ENCODE data around the gene TLCD5.
A peak's percentile ranks its signal among the peaks of the same experiment; 100 is the strongest.

The TLCD5 gene

DNA sequence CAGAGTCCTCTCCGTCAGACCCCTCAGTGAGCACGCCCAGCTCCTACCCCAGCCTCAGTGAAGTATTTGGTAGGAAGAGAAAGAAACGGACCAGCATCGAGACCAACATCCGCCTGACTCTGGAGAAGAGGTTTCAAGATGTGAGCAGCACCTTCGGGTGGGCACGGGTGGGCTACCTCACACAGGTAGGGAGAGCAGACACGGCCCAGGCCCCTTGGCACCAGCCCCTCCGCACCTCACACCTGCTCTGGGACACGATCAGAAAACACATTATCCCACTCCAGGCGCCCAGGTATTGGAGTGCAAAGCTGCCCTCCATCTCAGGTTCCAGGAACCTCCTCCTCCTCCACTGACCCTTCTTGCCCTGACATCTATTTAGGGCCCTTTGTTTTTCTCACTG is 17.6 kb upstream of the TLCD5 start:
- no peak for DNase-seq (ENCODE audit: low read depth, low spot score)

DNA sequence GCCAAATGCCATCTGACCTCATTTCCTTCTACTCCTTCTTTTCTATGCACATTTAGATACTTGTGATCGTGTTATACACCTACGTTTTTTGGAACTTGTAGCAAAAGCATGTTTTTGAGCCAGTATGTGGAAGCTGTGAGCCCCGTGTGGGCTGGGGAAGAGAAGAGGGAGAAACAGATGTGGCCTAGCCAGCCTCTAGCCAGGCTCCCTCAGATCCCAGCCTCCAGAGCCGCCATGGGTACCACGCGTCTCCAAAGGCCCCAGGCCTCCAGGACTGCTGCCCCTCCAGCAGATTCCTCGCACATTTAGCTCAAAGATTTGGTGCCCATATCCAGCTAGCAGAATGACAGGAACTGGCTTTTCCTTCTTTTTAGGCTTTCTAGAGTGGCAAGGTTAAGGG is 17.0 kb upstream of the TLCD5 start:
- DNase-seq (ENCODE audit: low read depth, low spot score) = no peak

DNA sequence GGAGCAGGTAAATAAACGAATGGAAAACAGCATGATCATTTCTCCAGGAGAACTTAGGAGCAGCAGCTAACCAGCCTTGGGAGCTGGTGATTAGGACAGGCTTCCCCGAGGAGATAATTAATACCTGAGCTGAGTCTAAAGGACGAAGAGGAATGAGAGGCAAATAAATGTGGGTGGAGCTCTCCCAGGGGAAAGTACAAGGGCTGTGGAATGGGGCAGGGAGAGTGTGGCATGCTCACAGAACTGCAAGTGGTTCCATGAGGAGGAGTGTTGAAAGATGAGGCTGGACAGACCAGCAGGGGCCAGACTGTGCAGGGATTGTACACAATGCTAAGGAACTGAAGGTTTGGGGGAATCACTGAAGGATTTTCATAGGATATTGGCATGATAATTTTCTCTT is 14.2 kb upstream of the TLCD5 start:
- no peak for DNase-seq (ENCODE audit: low read depth, low spot score)

DNA sequence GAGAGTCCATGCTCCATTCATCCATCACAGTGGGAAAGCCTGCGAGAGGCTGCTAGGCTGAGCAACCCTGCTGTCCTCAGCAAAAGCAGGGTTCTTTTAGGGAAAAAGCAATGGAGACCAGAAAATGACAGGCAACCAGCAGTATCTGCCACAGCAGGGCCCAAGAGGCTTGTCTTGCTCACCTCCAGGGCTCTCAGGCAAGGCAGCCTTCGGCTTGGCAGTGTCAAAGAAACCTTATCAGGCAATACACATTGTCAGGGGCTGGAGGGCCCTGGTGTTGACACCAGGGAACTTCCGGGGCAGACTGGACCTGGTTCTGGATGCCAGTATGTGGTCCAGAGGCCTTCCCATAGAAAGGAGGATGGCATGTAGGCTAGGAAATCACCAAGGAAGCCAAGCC is 10.2 kb upstream of the TLCD5 start:
- DNase-seq (ENCODE audit: low read depth, low spot score) = no peak

DNA sequence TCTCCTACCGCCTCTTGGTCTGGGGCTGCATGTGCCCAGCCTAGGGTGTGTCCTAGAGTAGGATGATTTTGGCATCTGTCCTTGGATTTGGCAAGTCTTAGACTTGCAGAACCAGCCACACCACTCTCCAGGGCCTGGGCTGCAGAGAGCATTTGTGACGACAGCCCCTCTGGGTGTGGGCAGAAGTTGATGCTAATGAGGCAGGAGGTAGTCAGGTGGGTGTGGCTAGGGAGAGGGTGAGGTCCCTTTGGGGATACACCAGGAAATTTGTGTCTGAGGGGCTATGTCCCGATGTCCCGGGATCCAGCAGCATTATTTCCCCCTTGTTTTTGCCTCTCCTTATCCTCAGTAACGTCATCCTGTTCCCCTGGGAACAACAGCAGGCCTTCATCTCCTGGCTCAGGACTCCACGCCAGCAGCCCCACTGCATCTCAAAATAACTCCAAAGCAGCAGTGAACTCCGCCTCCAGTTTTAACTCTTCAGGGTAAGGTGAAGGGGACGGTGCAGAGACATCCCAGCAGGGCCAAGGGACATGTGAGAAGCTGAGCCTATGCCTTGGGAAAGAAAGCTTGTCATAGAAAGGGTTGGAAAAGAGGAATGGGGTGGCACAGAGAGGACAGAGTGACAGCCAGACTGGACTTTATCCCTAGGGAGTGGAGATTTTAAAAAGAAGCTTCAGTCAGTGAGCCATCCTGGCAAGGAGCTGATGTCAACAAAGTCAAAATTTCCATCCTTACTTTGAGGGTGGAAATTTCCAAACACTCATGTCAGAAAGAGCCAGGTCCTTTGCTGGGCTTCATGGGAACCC is 8.0 kb upstream of the TLCD5 start:
- DNase-seq (ENCODE audit: low read depth, low spot score) = no peak

DNA sequence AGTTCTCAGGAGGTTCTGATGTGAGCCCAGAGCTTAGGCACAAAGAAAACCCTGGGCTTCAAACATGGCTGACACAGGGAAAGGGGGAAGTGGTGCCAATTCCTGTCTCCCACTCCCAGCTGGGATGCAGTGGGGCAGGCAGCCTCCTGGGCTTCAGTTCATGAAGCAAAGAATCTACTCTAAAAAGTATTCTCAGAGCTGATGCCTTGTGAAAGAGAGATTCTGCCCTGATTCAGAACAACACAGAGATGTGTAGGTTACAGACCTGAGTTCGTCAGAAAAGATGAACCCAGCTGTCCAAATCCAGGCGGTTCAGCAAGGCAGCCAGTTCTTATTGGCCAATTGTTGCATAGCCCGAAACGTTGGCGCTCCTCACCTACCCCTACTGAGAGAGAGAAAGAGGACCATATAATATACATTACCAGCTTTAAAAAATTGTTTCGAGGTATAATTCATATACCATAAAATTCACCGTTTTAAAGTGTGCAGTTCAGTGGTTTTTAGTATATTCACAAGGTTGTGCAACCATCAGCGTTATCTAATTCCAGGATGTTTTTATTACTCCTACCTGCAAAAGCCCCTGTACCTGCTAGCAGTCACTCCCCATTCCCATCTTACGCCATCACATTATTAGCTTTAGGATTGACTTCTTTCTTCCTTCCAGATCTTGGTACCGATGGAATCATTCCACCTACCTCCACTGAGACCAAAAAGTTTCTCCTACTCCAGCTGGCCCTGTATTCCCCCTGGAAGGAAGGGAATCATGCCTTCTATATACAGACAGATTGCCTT is 7.2 kb upstream of the TLCD5 start:
- no peak for DNase-seq (ENCODE audit: low read depth, low spot score)

DNA sequence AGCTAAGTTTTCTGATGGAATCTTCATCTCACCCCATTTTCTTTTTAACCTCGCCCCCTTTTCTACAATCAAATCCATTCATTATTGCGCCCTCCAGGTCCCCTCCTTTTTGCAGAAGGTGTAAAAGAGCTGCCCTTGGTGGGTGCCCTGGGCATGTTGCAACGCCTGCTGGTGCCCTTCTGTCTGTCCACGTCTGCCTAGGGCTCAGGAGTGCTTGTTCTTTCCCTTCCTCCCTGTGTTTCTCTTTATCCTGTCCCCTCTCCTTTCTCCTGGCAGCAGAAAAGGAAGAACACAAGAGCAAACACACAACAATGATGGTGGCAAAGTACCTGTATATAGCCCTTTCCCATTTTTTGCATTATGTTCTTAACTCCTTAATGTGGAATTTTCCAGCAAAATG is 6.2 kb upstream of the TLCD5 start:
- no peak for DNase-seq (ENCODE audit: low read depth, low spot score)

DNA sequence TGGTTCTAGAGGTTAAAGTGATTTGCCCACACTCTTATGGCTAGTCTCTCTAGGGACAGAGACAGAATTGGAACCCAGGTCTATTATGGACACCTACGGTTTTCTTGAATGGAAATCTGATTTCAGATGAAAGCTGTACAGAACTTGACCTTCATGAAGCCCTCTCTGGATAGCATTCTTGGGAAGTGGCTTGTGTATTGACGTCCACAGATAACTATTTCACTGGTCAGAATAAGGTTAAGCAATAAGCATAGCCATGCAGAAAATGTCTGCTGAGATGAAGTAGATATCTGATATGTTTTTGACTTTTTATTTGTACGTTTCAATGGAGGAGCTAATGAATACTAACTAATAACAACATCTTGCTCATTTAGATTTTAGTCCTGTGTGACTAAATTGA is 1.1 kb downstream of the TLCD5 start:
- no peak for DNase-seq (ENCODE audit: low read depth, low spot score)

DNA sequence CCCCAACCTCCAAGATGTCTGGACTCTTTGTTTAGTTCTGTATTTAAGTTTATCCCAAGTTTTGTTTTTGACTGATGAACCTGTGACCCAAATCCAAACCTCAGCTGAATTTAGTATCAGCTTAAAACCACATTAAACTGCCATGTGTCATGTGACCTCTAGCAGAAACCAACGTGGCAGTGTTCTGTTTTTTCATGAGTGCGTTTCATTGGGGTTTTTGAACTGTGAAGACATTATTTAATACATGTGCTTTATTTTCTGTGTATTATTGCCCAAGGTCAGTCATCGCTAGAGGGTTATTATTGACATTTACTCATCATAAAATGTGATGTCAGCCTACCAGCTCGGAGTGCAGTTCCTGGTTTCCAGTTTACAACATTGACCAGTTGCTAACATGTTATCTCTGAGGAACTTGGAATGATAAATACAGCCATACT is 1.8 kb downstream of the TLCD5 start:
- no peak for DNase-seq (ENCODE audit: low read depth, low spot score)

DNA sequence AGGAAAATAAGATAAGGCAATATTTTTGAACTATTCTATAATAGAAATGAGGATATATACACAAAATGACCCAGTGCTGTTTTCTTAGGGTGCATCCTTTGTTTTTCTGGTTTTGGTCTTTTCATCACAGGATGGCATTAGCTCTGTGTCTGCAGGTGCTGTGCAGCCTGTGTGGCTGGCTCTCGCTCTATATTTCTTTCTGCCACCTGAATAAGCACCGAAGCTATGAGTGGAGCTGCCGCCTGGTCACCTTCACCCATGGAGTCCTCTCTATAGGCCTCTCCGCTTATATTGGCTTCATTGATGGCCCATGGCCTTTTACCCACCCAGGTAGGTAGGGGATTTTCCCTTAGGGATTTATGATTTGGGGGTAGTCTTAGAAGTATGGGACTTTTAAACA is 2.2 kb downstream of the TLCD5 start:
- DNase-seq (ENCODE audit: low read depth, low spot score) = no peak

DNA sequence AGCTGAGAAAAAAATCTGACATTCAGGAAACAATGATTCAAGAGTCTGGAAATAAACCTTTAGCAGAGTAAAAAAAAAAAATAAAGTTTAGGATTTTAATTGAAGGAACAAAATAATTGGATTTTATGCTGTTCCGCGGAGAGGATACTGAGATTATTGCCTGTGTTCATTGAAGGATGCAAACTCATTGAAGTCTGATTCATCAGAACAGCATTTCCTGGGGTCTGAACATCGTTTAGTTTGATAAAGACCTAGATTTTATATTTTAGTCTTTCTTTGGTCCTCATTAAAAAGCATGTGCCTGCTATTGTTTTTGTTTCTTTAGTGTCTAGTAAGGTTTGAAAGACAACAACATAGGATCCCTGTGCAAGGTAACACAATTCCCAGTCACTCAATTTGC is 4.5 kb downstream of the TLCD5 start:
- no peak for DNase-seq (ENCODE audit: low read depth, low spot score)

DNA sequence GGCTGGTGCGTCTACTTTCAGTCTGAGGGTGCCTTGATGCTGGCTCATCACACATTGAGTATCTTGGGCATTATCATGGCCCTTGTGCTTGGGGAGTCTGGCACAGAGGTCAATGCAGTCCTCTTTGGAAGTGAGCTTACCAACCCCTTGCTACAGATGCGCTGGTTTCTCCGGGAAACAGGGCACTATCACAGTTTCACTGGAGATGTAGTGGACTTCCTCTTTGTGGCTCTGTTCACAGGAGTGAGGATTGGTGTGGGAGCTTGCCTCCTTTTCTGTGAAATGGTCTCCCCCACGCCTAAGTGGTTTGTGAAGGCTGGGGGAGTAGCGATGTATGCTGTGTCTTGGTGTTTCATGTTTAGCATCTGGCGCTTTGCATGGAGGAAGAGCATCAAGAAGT is 4.9 kb downstream of the TLCD5 start:
- no peak for DNase-seq (ENCODE audit: low read depth, low spot score)

DNA sequence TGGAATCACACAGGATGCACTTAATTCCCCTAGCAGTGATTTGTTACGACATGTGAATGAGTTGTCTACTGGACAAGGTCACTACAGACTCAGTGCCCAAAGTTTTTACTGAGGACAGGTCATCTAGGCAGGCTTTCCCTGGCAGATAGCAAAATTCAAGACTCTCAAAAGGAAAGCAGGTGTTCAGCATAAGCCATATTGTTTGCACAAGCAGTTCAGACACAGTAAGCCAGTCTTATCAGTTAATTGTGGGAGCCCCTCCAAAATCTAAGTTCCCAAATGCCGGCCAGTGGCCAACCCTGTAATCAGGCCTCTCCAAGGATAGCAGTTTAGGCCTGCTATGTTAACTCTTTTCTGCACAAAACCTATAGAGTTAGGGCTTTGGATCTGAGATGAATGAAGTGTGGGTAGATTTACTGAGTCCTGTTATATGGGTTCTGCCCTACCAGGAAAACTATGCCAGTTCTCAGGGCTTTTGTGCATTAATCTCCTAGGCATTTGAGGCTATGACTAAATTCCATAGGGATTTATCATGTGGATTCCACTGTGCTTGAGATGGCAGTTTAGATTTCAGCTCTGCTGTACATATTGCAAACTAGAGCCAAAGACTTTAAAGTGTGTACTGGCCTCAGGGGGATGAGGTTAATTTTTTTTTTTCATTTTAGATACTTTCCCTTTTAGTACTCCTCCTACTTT is 6.3 kb downstream of the TLCD5 start:
- DNase-seq (ENCODE audit: low read depth, low spot score) = no peak

DNA sequence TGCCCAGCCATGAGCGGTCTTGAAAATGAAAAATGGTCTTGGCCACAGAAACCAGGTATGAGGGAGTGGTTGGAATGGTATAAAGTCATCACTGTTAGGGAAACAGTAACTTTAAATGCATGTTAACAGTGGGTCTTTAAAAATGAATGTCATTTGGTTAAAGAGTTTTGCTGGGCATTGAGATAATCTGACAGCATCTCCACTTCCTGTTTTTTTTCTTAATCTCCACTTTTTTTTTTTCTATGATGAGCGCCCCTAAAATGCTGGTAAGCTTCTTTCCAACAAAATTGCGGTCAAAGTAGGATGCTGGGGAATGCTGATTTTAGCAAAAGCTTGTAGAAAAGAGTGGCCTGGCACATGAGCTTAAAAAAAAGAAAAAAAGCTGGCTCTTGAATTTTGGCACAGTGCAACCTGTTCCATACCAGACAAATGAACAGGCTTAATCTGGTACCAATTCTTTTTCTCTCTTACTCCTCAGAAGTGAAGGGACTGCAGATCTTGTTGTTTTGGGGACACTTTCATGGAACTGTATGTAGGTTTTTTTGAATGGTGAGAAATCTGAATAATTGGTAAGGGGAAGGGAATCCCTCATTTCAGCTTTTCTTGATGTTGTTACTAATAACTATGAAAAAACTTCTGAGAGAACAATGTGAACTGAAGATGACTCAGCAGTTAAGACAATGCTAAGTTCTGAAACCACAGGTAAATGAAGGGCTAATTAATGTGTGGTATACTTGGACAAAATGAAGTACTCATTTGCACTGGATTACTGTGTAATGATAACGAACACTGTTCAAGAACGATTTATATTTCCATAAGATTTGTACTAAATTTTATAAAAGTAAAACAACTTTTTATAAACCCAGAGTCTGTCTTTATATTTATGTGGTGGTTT is 8.0 kb downstream of the TLCD5 start:
- no peak for DNase-seq (ENCODE audit: low read depth, low spot score)

DNA sequence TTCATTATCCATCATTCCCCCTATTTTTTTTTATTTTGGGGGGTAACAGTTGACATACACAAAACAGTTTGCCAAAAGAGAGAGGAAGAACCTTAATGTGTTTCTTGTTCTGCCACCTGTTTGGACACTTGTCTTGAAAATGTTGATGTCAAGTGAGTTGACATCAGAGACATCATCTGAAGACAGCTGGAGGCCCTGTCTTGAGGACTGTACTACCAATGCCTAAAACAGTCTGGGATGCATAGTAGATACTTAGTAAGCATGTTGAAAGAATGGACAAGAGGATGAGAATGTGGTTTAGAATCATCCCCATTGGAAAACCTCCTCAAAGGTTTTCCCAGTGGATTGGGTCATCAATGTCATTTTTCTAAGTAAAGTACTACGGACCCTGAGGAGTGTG is 8.7 kb downstream of the TLCD5 start:
- no peak for DNase-seq (ENCODE audit: low read depth, low spot score)

DNA sequence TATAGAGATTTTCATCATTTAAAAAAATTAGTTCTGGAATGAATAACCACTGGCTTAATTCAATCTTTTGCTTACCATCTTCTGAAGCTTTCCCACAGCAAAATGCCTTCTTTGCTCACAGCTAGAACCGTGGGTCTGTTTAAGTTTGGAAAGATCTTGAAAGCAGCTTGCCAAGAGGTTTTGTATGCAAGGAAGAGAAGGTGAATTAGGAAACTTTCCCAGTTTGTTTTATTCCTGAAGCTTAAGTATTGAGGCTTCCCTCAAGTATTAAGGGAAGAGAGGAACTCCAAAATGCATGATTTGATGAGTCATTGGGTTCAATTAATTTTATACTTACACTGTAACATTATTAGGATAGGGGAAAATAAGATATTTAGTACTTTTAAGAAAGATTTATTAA is 9.2 kb downstream of the TLCD5 start:
- no peak for DNase-seq (ENCODE audit: low read depth, low spot score)

DNA sequence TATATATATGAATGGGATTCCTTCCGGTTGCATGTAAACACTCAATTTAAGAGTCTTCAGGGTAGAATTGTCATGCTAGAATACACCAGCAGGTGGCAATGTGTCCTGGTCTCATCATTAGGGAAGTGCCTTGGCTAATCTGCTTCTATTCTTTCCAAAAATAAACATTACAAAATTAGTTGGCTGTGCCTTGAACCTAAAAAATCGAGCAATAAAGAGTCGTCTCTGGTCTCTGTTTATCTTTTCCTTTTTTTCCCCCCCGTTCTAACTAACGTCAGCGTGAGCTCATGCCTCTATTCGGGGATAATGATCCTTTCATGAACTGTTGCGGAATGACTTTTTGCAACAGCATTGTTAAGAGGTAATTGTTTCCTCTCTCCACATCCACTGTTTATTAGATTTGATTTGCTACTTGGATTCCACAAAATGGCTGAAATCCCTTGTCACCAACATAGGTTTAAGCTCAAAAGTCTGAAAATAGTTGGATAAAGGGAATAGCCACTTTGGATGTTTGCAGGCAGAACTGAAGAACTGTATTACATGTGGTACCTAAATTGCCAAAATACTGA is 9.9 kb downstream of the TLCD5 start:
- DNase-seq (ENCODE audit: low read depth, low spot score) = peak; percentile 29

DNA sequence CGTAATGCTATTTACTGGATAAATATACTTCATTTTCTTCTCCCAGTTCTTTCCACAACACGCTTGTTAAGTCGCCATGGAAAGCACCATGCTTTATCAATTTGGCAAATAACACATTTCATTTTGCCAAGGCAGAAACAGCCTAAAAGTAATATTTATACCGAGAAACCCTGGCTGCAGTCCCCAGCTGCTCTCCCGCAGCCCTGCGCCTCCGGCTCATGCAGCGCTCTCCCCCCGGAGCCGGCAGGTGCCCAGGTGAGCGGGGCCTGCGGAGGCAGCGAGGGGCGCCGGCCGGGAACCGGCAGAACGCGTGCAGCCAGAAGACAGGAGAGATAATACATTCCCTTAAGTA is 10.4 kb downstream of the TLCD5 start:
- DNase-seq (ENCODE audit: low read depth, low spot score) = no peak

DNA sequence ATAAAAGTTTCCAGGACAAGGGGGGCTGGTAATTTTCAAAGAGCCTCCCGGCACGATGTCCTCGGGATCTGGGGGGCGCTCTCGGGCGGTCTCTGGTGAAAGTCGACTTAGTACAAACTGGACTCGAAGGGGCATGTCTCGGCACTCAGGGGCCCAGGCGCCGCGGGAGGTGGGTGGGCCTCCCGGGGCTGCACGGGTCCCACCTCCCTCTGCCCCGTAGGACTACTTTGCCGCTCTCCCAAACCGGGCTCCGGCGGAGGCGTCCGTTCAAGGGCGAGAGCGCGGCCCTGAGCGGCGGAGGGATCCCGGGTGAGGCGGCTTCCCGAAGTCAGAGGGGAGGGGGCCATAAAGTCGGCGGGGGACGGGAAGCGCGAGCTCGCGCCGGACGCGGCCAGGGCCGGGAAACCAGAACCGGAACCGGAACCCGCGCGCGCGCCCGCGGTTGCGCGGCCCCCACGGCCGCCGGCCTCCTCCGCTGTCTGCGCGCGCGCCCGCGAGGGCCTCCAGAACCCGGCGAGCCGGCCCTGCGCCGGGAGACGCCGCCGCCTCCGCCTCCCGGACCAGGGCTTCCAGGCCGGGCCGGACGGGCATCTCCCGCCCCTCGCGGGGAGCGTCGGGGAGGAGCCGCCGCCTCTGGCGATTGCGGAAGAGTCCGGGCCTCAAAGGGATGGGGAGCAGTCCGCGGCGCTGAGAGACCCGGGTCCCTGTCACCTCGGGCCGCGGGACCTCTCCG is 11.0 kb downstream of the TLCD5 start, which contains the start of gene ARHGEF12:
TSS of gene ARHGEF12 (plus strand) at position 506 of the 733 bp plus-strand sequence. CDS start 831 bp downstream, outside the sequence.
- peak; percentile 48 for DNase-seq (ENCODE audit: low read depth, low spot score)

DNA sequence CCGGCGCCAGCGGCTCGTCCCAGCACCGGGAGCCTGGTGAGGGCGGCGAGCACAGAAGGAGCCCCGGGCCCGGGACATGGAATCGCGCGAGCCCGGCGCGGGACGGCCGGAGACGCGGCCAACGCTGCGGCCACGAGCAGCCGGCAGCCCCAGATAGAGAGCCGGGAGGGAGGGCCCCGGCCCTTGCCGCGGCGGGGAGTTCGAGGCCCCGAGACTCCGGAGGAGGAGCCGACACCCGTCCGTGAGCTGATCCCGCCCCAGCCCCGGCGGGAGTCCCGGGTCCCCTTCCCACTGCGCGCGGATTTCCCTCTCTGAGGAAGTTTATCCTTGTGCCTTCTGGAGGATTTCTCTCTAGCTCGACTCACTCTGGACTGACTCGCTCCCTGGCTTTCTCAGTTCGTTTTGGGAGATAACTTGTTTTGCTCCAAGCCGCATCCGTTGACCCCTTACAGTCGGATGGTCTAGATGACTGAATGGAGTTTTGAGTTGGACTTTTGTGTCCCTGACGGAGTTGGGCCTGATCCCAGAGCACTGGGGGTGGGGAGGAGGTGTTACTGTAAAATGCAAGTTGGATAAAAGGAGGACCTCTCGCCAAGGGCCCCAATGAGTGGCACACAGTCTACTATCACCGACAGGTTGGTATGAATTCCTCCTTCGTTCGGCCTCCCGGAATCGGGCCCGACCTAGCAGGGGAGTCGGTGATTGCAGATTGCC is 11.7 kb downstream of the TLCD5 start:
- DNase-seq (ENCODE audit: low read depth, low spot score) = no peak
